Activated CD8-positive, alpha-beta memory T cell treated with anti-CD3 and anti-CD28 coated beads, Interleukin-2, amount 50 U/mL, for 24 hours (primary cell): ENCODE results near the gene DISP3.
A peak's percentile ranks its signal among the peaks of the same experiment; 100 is the strongest.

Experiments used
- DNase-seq: peaks from one replicate; pipeline ENCODE4 v3.0.0-alpha.2; 2020; ENCODE audit errors: extremely low read depth

DISP3 gene

DNA sequence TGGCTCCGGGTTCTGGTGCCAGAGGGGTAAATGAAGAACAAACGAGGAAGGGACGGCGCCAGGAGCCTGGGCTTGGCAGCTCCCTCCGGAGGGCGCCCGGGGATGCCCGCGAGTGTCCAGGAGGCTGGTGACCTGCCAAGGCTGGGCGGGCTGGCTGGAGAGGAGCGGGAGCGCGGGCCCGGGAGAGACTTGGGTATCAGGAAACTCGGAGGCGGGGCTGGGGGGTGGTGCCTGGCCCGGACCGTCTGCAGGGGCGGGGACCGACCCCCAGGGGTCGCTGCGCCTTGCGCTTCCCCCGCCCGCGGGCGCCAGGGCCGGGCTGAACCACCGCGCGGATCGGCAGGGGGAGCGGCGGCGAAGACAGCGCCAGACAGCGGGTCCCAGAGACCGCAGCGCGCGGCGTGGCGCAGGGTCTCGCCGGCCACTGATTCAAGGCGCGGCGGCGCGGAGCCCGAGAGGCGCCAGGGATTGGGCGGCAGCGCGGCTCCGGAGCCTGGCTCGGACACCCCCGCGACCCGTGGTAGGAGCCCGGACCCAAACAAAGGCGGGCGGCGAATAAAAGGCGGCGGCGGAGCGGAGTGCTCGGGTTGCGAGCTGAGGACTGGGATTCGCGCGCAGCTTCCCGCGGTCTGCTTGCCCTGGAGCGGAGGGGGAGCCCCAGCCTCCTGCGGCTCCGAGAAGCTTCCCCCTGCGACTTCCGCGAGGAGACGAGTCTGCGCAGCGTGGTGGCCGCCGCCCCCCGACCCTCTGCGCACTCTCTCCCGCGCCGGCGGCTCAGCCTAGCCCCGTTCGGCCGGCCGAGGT is at the start of gene DISP3:
Gene DISP3, plus strand, starts transcription at position 585 of the 804 bp plus-strand sequence. CDS start 21,838 bp downstream, outside the sequence.
- peak; percentile 34 for DNase-seq

- DNase-seq, result no peak
Observed at GRCh38 chr1:11429226-11429625, 49.7 kb upstream of the DISP3 start.

GRCh38 chr1:11429935-11430334 is 49.0 kb upstream of the DISP3 start:
- DNase-seq, result no peak

DNA sequence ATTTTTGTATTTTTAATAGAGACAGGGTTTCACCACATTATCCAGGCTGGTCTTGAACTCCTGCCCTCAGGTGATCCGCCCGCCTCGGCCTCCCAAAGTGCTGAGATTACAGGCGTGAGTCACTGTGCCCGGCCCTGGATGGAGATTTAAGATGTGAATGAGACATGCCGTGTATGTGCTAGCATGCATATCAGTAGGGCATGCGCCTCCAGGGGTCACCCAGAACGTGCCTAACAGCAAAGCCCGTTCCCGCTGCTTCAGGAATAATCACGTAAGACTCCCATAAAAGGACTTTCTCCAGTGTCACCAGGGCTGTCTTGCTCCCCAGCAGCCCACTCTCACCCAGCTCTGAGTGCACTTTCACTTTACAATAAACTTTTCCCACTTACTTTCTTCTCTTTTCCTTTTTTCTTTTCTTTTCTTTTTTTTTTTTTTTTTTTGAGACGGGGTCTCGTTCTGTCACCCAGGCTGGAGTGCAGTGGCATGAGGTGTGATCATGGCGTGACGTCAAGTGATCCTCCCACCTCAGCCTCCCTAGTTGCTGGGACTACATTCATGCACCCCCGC is 46.9 kb upstream of the DISP3 start:
- no peak for DNase-seq

GRCh38 chr1:11432526-11432925 is 46.4 kb upstream of the DISP3 start:
- DNase-seq, result no peak

GRCh38 chr1:11434501-11434900 is 44.5 kb upstream of the DISP3 start:
- no peak for DNase-seq

DNA sequence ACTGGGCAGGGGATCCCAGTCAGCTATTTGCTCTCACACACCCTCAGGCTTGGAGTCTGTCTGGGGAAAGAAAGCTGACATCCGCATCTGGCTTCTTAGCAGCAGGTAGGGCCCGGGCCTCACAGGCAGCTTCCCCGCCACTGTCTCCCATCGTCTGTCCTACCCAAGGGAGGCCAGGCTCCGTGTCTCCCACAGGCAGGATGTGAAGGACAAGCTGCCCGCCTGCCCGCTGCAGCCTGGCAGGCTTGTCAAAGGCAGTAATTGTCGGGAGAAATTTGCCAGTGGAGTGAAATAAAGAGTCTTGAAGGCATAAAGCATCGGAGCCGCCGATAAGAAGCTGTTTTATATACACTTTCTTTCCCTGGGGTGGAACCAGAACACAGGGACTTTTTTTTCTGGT is 44.0 kb upstream of the DISP3 start:
- no peak for DNase-seq

DNA sequence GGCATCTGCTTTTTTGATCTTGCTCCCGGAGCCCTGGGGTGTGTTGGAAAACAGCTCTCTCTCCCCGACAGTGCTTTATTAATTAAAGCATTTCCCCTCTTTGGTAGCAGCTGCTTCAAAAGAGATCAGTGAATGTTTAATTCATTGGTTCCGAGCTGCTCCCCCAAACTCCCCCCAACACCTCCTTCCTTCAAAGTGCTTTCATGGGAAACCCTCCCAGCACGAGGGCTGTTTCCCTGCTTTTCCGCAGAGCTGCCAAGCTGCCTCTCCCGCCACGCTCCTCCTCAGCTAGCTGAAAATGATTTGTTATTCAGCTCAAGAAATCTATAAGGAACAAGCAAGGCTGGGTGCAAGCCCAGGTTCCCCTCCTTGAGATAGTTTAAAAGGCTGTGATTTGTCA is 40.0 kb upstream of the DISP3 start:
- no peak for DNase-seq

DNA sequence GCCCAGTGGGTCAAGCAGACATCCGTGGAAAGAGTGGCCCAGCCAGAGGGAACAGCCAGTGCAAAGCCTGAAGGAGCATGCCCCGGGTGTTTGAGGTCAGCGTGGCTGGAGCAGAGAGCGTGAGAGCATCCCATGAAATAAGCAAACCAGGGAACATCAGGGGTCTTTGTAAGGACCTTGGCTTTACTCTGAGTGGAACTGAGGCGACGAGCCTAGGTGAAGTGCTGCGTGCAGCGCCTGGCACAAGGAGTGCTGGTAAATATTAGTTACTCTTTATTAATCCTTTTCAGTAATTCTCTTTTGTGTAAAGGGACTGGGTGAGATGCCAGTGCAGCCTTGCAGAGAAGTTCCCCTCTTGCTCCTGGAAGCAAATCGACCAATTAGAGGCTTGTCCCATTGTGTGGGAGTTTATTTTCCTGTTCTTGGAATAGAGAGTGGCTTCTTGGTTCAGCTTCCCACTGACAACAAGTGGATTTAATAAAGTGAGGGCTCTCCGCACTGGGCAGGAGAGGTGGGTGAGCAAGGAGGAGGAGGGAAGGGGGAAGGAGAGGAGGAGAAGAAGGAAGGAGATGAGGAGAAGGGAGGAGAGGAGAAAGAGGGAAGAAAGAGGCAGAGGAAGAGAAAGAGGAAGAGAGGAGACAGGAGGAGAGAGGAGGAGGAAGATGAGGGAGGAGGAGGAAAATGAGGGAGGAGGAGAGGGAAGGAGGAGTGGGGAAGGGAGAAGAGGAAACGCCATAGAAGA is 37.6 kb upstream of the DISP3 start:
- DNase-seq, result no peak

GRCh38 chr1:11443043-11443442 is 35.9 kb upstream of the DISP3 start:
- no peak for DNase-seq

DNA sequence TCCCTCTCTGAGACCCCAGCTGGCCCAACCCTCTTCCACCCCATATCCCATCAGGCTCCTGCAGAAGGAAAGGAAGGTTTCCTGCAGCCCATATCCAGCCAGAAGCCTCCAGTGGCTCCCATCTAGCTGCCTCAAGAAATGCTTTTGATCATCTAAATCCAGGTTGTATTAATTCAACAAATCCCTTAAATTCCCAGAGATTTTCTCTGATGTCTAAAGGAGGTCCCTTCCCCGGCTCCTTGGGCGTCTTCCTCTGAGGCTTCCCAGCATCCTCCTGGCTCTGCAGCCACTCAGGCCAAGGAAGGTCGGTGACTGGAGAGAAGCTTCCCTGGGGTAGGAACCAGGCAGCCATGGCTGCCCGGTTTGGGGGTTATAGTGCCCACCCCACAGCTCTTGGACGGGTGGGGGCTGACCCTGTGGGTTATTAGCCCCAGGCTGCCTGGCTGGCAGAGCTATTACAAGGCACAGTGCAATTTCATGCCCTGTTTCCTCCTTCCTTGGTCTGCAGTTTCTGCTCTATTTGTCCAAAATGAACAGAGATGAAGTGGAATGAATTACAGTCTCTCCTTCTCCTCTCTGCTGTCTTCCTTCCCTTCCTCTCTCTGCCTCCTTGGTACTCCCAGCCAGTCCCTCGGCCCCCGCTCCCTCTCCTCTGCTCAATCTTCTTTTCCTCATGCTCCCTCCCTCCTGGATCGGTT is 34.8 kb upstream of the DISP3 start:
- DNase-seq, result no peak

DNA sequence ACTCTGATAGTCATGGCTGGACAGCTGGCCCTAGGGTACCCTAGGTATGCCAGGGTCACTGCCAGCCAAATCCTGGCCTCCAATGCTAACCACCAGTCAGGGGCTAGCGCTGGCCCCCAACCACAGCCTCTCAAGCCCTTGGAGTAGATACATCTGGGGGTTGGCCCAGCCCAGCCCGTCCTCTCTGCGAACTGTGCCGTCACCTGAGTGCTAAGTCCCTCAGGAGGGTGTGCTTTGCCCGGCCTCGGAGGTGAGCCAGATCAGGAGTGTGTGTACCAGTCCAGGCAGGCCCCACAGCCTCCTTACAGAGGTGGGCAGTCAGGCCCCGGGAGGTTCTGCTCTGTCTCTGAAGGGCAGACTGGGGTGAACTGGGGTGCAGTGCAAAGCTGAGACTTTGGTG is 34.0 kb upstream of the DISP3 start:
- no peak for DNase-seq

DNA sequence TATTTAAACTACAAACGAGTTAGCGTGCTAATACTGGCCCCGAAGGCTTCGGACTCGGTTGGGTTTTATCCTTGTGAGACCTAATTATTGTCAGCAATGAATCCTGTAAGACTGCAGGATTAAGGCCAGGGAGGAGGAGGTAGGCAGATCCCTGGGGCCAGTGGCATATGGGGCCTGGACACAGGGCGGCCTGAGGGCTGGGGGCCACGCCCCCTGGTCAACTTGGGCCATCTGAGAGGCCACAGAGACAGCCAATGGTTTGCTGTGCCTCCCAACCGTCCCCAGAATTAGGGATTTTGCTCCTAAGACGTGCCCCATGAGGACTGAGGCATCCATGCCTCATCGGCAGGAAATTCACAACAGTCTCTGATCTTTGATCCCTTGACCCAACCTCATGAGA is 31.1 kb upstream of the DISP3 start:
- no peak for DNase-seq

DNA sequence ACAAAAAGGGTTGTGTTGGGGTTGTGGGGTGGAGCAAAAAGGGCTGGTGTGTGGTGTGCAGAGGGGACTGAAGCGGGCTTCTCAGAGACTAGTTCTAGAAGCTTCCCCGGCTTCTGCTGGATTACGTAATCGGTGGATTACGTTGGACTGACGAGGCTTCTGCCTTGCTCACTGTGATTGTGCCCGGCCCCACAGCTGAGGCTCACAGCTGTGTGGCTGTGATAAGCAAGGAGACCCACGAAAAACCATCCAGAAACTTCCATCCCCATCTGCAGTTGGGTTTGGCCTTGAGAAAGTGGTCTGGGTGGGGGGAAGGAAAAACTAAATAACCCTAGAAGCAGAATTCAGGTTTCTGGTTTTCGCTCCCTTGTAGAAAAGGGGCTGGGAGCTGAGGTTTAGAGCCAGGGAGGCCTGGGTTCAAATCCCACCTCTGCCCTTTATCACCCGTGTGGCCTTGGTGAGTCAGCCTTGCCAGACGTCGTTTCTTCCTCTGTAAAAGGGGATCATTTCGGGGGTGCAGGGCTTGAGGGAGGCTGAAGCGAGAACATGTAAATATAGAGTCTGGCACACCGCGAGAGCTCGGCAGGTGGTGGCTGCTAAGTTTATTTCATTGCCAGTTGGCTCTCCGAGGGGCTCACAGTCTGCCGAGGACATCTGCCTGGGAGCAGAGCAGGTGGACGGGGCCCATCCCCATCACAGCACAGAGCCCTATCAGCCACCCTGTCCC is 30.4 kb upstream of the DISP3 start:
- no peak for DNase-seq

GRCh38 chr1:11449100-11449403 is 29.9 kb upstream of the DISP3 start:
- DNase-seq, result no peak

- DNase-seq, result no peak
Observed at GRCh38 chr1:11450310-11450709, 28.6 kb upstream of the DISP3 start.

GRCh38 chr1:11453742-11454491 is 25.0 kb upstream of the DISP3 start:
- no peak for DNase-seq

DNA sequence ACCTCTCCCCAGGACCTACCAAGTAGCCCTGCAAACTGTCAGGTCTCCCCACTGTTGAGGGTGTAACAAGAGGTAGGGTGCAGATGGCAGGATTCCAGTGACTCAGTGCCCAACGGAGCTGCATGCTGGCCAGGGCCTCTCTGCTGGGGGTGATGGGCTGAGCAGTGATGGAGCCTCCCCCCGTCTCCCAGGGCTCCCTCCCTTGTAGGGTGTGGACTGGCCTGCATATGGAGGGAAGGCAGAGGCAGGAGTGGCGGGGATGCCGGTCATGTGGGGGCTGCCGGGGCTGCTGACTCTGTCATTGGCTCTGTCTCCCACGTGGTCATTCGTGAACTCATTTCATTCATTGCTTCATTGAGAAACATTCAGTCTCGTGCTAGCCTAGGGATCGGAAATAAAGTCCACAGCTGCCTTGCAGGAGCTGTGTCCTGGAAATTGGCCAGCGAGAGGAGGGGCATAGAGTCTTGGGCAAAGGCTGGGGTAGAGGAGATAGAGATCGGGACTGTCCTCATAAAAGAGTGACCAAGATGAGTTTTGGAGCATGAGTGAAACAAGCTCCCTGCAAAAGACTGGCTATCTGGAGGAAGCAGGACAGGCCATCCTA is 22.9 kb upstream of the DISP3 start:
- DNase-seq, result no peak

GRCh38 chr1:11456965-11457364 is 22.0 kb upstream of the DISP3 start:
- DNase-seq, result no peak

DNA sequence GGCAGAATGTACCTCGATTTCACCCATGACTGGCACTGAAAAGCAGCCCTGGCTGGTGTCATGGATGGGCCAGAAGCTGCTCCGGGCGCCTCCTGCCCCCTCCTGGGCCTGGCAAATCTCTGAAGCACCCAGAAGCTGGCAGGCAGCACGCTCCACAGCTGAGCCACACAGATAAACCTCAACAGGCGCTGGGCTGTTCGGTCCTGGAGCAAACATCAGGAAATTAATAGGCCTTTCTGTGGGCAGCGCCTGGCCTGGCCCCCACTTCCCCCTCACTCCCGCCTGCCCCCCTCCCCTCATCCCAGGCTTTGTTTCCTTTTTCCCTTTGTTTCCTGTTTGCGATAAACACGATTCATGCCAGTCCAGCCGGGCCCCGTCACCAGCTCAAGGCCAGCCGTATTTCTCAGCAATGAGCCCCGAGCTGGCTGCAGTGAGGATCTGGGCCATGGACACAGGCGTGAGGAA is 20.1 kb upstream of the DISP3 start:
- no peak for DNase-seq
